ENCODE results near the gene IL11RA.

DNA sequence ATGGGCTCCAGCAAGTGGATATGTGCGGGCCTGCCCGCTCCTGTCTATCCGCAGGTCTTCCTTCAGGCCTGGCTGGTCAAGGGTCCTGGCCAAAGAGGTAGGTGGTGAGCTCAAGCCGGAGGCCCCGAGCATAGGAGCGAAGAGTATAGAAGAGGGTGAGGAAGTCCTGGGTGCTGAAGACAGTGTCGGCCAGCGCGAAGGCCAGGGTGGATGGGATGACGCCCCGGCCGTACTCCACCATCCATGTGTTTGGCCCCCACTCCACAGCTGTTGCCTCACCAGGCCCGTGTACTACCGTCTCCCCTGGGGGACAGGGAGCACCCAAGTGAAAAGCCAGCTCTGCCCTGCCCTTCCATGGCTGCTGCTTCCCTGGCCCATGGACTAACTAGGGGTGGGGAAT lies 16.4 kb upstream of the IL11RA start:
- TF ChIP-seq POLR2A (IDR thresholded peaks at IDR 0.05) (no peak), CTCF (IDR thresholded peaks at IDR 0.05) (no peak)
